Peyer's patch (tissue), 4 donors: ENCODE data around the gene RGS9BP. TPM values are rescaled to one million over a fixed set of nuclear protein-coding genes. Genes with fewer than 3 reads are reported as not detected.

Experiments used
- DNase-seq, 3 donors: peaks; one replicate each; pipeline ENCODE4 v3.0.0-alpha.2; 2017 to 2019
- H3K27ac ChIP-seq, 4 donors: fragments of 200-600 bp; sonication (generic); one replicate each; pipeline ENCODE4 v1.5.1; 2016 to 2019
- H3K27me3 ChIP-seq, 2 donors: fragments of 200-600 bp; sonication (generic); one replicate each; pipeline ENCODE4 v1.5.1; 2019
- H3K36me3 ChIP-seq, 3 donors: fragments of 200-600 bp; sonication (generic); one replicate each; pipeline ENCODE4 v1.5.1; 2016 to 2019
- H3K4me1 ChIP-seq, 4 donors: fragments of 200-600 bp; sonication (generic); one replicate each; pipeline ENCODE4 v1.5.1; 2016 to 2019
- H3K4me3 ChIP-seq, 4 donors: fragments of 200-600 bp; sonication (generic); 1 replicate in 3 of 4; 2 replicates in 1 of 4; pipeline ENCODE4 v1.5.1; 2016 to 2019; ENCODE audit warnings: mild to moderate bottlenecking in 1 of 4
- H3K9me3 ChIP-seq, 4 donors: fragments of 200-600 bp; sonication (generic); one replicate each; pipeline ENCODE4 v1.5.1; 2016 to 2019; ENCODE audit warnings: mild to moderate bottlenecking in 1 of 4
- POLR2A ChIP-seq, 2 donors: fragments of 450-650 bp; IDR thresholded peaks; one replicate each; pipeline ENCODE4 v1.5.1; 2017; ENCODE audit warnings: antibody characterized with exemption in 2 of 2, mild to moderate bottlenecking in 2 of 2, moderate library complexity in 2 of 2
- total RNA-seq, 4 donors: library from RNA; depleted of rRNA; stranded (reverse); fragments of >200 nt; gene quantifications; one replicate each; pipeline ENCODE4 v1.1.0, GENCODE V29; 2016
- TF ChIP-seq, protein P1 (sequence below), 6 experiments: fragments of 450-650 bp in 4 of 6; fragments of 200-600 bp in 2 of 6; sonication (generic) in 1 of 6; IDR thresholded peaks; one replicate each; pipeline ENCODE4 v1.5.1; 2017 to 2019; ENCODE audit warnings: antibody characterized with exemption in 6 of 6, mild to moderate bottlenecking in 3 of 6, moderate library complexity in 1 of 6

The RGS9BP gene
- total RNA-seq, 4 donors from 2014 or later = 0.67 TPM; not detected in 3

DNA sequence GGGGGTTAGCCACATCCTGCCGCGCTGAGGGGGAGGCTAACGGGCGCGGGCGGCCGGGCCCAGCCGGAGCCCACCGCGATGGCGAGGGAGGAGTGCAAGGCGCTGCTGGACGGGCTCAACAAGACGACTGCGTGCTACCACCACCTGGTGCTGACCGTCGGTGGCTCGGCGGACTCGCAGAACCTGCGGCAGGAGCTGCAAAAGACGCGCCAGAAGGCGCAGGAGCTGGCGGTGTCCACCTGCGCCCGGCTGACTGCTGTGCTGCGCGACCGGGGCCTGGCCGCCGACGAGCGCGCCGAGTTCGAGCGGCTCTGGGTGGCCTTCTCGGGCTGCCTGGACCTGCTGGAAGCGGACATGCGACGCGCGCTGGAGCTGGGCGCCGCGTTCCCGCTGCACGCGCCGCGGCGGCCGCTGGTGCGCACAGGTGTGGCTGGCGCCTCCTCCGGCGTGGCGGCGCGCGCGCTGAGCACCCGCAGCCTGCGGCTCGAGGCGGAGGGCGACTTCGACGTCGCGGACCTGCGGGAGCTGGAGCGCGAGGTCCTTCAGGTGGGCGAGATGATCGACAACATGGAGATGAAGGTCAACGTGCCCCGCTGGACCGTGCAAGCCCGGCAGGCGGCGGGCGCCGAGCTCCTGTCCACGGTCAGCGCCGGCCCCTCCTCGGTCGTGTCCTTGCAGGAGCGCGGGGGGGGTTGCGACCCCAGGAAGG is 692 bp downstream of the RGS9BP start:
- no peaks in the 10 kb centered on the region for H3K9me3 ChIP-seq
- H3K4me1 ChIP-seq = peaks cover 0 to 35% (median 13%) of the 10 kb centered on the region in 4 donors
- H3K27me3 ChIP-seq = no peaks in the 10 kb centered on the region
- H3K27ac ChIP-seq = peak overlapping the region in 1 of 4 donors; percentile 93
- peak in 1 of 3 donors; percentile 67 for DNase-seq
- H3K36me3 ChIP-seq = no peaks in the 10 kb centered on the region
- peak overlapping the region; percentile 90 to 99 (median 94) for H3K4me3 ChIP-seq
- TF ChIP-seq, protein P1, sequence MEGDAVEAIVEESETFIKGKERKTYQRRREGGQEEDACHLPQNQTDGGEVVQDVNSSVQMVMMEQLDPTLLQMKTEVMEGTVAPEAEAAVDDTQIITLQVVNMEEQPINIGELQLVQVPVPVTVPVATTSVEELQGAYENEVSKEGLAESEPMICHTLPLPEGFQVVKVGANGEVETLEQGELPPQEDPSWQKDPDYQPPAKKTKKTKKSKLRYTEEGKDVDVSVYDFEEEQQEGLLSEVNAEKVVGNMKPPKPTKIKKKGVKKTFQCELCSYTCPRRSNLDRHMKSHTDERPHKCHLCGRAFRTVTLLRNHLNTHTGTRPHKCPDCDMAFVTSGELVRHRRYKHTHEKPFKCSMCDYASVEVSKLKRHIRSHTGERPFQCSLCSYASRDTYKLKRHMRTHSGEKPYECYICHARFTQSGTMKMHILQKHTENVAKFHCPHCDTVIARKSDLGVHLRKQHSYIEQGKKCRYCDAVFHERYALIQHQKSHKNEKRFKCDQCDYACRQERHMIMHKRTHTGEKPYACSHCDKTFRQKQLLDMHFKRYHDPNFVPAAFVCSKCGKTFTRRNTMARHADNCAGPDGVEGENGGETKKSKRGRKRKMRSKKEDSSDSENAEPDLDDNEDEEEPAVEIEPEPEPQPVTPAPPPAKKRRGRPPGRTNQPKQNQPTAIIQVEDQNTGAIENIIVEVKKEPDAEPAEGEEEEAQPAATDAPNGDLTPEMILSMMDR (IDR thresholded peaks at IDR 0.05) = peak in 1 of 6 experiments; percentile 12
- no peak for TF ChIP-seq POLR2A (IDR thresholded peaks at IDR 0.05)

DNA sequence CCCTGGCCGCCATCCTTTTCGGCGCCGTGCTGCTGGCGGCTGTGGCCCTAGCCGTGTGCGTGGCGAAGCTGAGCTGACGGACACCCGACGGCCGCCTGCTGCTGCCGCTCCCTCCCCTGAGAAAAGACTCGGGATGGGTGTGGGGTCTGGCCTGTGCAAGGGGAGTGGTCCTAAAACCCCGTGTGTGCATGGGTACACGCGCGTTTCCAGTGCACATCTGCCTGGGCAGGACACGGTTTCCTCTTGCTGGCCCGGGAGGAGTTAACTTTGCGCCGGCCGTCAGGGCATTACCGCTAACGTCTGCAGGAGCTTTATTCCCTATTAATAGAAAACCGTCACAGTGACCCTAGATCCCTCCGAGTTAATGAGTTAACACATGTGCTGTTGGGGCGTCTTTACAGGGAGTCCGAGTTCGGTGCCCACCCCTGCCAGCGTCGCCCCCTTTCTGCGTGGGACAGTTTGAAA is 1.3 kb downstream of the RGS9BP start:
- TF ChIP-seq POLR2A (IDR thresholded peaks at IDR 0.05) = no peak
- TF ChIP-seq, protein P1 (IDR thresholded peaks at IDR 0.05) = no peak
- H3K36me3 ChIP-seq = no peaks in the 10 kb centered on the region
- H3K4me1 ChIP-seq = peaks cover 0 to 35% (median 13%) of the 10 kb centered on the region in 4 donors
- H3K4me3 ChIP-seq = peak overlapping the region in 2 of 4 donors; percentile 90 to 94
- no peak for DNase-seq
- H3K27me3 ChIP-seq = no peaks in the 10 kb centered on the region
- H3K9me3 ChIP-seq = no peaks in the 10 kb centered on the region
- no peak overlapping the region for H3K27ac ChIP-seq

DNA sequence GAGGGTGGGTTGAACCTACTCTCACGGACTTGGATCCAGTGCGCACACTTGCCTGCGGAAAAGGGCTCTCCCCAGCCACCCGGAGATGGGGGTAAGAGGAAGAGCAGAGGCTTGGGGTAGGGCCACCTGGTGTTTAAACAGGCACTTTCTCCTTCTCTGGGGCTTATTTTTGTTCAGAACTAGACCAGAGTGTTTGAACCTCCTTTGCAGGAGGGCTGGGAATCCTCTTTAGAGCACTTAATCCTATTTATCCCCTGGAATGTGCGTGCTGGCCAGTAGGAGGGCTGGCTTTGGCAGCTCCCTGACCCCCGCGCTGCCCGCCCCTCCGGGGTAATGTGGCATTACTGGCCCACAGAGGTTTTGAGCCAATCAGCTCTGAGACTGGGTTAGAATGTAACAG is 2.0 kb downstream of the RGS9BP start:
- no peak overlapping the region for H3K4me3 ChIP-seq
- TF ChIP-seq, protein P1 (IDR thresholded peaks at IDR 0.05) = no peak
- TF ChIP-seq POLR2A (IDR thresholded peaks at IDR 0.05) = no peak
- H3K9me3 ChIP-seq = no peaks in the 10 kb centered on the region
- no peak overlapping the region for H3K27ac ChIP-seq
- no peak for DNase-seq
- no peaks in the 10 kb centered on the region for H3K36me3 ChIP-seq
- no peaks in the 10 kb centered on the region for H3K27me3 ChIP-seq
- H3K4me1 ChIP-seq = peaks cover 0 to 34% (median 13%) of the 10 kb centered on the region in 4 donors

DNA sequence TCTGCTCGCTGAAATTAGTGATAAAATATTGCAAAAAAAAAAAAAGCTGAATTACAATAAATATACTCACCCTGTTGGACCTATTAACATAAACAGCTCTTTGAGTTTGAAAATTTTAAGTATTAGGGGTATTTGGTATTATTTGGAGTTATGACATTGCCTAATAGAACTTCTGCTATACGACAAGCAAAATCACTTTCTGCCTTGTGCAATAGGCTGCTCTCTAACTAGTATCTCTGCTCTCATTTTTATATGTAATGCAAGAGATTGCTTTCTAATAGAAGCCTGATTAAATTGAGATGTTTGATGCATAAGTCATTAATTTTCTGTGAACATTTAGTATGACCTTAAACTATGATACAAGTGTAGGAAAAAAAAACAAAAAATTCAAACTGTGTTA is 5.3 kb downstream of the RGS9BP start:
- TF ChIP-seq, protein P1 (IDR thresholded peaks at IDR 0.05) = no peak
- TF ChIP-seq POLR2A (IDR thresholded peaks at IDR 0.05) = no peak
- Histone ChIP-seq H3K4me3 (no peak overlapping the region), H3K27ac (no peak overlapping the region), H3K36me3 (no peaks in the 10 kb centered on the region), H3K4me1 (peaks cover 0 to 12% (median 5%) of the 10 kb centered on the region in 4 donors), H3K9me3 (no peaks in the 10 kb centered on the region), H3K27me3 (no peaks in the 10 kb centered on the region)
- no peak for DNase-seq

DNA sequence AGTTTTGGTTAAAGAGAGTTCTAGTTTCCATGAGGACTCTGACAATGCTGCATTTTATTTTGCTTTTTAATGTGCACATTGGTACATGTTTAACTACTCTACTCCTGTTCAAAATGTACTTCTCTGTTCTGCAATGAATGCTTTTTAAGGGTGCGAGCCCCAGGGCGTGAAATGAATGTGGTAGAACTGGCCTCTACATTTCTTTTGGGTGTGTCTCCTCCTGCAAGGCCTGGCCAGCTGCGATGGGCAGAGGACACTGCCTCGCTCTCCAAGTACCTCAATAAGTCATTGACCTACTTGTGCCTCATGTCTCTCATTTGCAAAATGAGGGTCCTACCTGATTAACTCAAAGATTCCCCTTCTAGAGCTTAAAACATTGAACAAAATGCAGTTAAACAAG is 6.7 kb downstream of the RGS9BP start:
- Histone ChIP-seq H3K4me1 (no peaks in the 10 kb centered on the region), H3K27ac (no peak overlapping the region), H3K36me3 (no peaks in the 10 kb centered on the region), H3K27me3 (no peaks in the 10 kb centered on the region), H3K4me3 (no peak overlapping the region), H3K9me3 (no peaks in the 10 kb centered on the region)
- DNase-seq = no peak
- no peak for TF ChIP-seq POLR2A (IDR thresholded peaks at IDR 0.05)
- TF ChIP-seq, protein P1 (IDR thresholded peaks at IDR 0.05) = no peak
